OCI-LY1 (cell line): ENCODE data around the gene HOXD10.

Source experiments
- H2AFZ ChIP-seq: fragments of 200-600 bp; sonication (generic), shearing (Covaris generic); 2 replicates; pipeline ENCODE4 v1.6.0; 2014; ENCODE audit warnings: antibody characterized with exemption, mild to moderate bottlenecking, low read length
- H3F3A ChIP-seq: fragments of 200-600 bp; sonication (generic), shearing (Covaris generic); 2 replicates; pipeline ENCODE4 v1.6.0; 2014; ENCODE audit warnings: mild to moderate bottlenecking, antibody characterized with exemption, low read length, moderate library complexity; ENCODE audit not compliant: insufficient read depth
- H3K27ac ChIP-seq: fragments of 200-600 bp; sonication (generic); 2 replicates; pipeline ENCODE4 v1.5.1; 2014; ENCODE audit warnings: low read length, mixed run types, mild to moderate bottlenecking, low read depth; ENCODE audit not compliant: poor library complexity, severe bottlenecking
- H3K27me3 ChIP-seq: fragments of 200-600 bp; sonication (generic); 2 replicates; pipeline ENCODE4 v1.6.0; 2014; ENCODE audit warnings: antibody characterized with exemption, mild to moderate bottlenecking, low read length, moderate library complexity; ENCODE audit not compliant: insufficient read depth
- H3K36me3 ChIP-seq: fragments of 200-600 bp; sonication (generic); 2 replicates; pipeline ENCODE4 v1.6.1; 2014; ENCODE audit warnings: mild to moderate bottlenecking, antibody characterized with exemption, low read length, moderate library complexity, mixed read lengths; ENCODE audit not compliant: insufficient read depth
- H3K4me1 ChIP-seq: fragments of 200-600 bp; sonication (generic); 2 replicates; pipeline ENCODE4 v1.5.1; 2014; ENCODE audit warnings: mild to moderate bottlenecking, low read length, moderate library complexity; ENCODE audit not compliant: insufficient read depth, severe bottlenecking
- H3K4me2 ChIP-seq: fragments of 200-600 bp; sonication (generic), shearing (Covaris generic); 2 replicates; pipeline ENCODE4 v1.6.1; 2014; ENCODE audit warnings: low read length
- H3K4me3 ChIP-seq: fragments of 200-600 bp; sonication (generic); 2 replicates; pipeline ENCODE4 v1.5.1; 2014; ENCODE audit warnings: low read length, low read depth, mild to moderate bottlenecking, mixed read lengths; ENCODE audit not compliant: poor library complexity, severe bottlenecking
- H3K79me2 ChIP-seq: fragments of 200-600 bp; shearing (Covaris generic); 2 replicates; pipeline ENCODE4 v1.6.1; 2016; ENCODE audit warnings: mixed run types, low read length, mixed read lengths; ENCODE audit not compliant: insufficient read depth
- H3K9ac ChIP-seq: fragments of 200-600 bp; sonication (generic), shearing (Covaris generic); 2 replicates; pipeline ENCODE4 v1.6.1; 2014; ENCODE audit warnings: mild to moderate bottlenecking, low read length, mixed read lengths
- H3K9me2 ChIP-seq: fragments of 200-600 bp; sonication (generic), shearing (Covaris generic); 2 replicates; pipeline ENCODE4 v1.6.1; 2014; ENCODE audit warnings: low read depth, mild to moderate bottlenecking, low read length, mixed read lengths
- H3K9me3 ChIP-seq: fragments of 200-600 bp; shearing (Covaris generic); 2 replicates; pipeline ENCODE4 v1.6.1; 2014; ENCODE audit warnings: low read length, mixed read lengths
- H4K20me1 ChIP-seq: fragments of 200-600 bp; sonication (generic), shearing (Covaris generic); 2 replicates; pipeline ENCODE4 v1.6.0; 2016; ENCODE audit warnings: mild to moderate bottlenecking, low read length; ENCODE audit not compliant: insufficient read depth
- EZH2 ChIP-seq: fragments of 200-600 bp; sonication (generic), shearing (Covaris generic); IDR thresholded peaks from 2 replicates; pipeline ENCODE4 v1.8.0; 2017; ENCODE audit warnings: borderline replicate concordance, mixed run types, mild to moderate bottlenecking, antibody characterized with exemption, low read length, moderate library complexity, mixed read lengths
- TF ChIP-seq, protein P1 (sequence below): fragments of 200-600 bp; sonication (generic), shearing (Covaris generic); IDR thresholded peaks from 2 replicates; pipeline ENCODE4 v1.5.1; 2017; ENCODE audit warnings: mild to moderate bottlenecking, antibody characterized with exemption, low read length, moderate library complexity, mixed read lengths

Gene HOXD10

DNA sequence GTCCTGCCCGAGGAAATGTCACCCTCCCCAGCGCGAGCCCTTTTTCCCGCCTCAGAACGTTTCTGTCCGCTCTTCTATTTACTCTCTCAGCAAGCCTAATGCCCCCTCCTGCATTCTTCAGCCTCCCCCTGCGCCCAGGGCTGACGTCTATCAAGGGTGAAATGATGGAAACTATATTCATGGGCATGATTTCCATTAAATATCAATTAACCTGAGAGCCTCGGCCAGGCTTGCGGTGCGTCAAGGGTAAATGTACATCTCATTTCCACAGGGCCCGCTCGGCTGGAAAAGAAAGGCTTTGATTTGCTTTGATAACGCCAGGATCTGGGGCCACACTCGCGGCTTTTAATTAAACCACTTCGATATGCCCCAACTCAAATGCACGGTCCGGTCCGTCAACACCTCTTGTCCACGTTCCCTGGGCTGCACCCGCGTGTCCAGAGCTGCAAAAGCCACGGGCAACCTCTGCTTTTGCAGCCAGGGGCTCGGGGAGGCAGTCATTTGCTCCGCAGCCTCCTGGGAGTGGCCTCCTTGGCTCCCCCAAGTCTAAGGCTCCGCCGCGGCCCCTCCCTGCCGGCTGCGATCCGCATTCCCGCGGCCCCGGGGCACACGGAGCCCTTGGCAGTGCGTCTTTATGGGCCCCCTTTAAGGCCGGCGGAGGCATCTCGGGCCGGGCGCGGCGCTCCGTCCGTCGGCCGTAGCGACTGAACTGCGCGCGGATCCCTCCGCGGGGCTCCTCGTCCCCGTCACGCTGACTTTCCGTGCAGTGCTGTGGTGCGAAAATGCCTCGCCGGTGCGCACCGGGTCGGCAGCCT, 12.6 kb downstream of the HOXD10 start, which contains the start of gene HOXD8:
Gene HOXD8 (plus strand): TSS at position 724 of the 815 bp plus-strand sequence. CDS start 662 bp downstream, outside the sequence.
- H3K9ac ChIP-seq, result no peak within 1 kb of the TSS
- no peak within 1 kb of the TSS for H2AFZ ChIP-seq
- H4K20me1 ChIP-seq, result no peaks in the 10 kb centered on the region

DNA sequence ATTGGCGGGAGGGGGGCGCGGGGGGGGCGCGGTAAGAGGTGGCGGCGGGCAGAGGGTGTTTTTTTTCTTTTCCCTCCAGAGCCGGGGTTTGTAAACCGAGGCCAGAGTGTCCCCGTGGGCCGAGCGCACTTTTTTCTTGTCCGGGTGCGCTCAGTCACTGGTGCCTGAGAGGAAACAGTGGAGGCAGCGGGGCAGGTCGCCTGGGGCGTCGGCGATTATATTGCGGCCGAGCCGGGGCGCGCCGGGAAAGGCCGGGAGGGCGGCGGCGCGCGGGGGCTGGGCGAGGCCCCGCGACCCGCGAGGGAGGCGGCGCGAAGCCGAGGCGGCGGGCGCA, 13.2 kb downstream of the HOXD10 start:
- H3K4me2 ChIP-seq, result no peak overlapping the region
- H2AFZ ChIP-seq, result no peak overlapping the region
- no peak overlapping the region for H3K27ac ChIP-seq
- H3K9me3 ChIP-seq, result no peaks in the 10 kb centered on the region
- H3K4me3 ChIP-seq, result no peak overlapping the region
- H4K20me1 ChIP-seq, result no peaks in the 10 kb centered on the region
- no peaks in the 10 kb centered on the region for H3K9me2 ChIP-seq
- H3K9ac ChIP-seq, result no peak overlapping the region
- no peaks in the 10 kb centered on the region for H3K4me1 ChIP-seq
- no peaks in the 10 kb centered on the region for H3F3A ChIP-seq
- H3K27me3 ChIP-seq, result no peaks in the 10 kb centered on the region; the same call in none of the 2 replicates
- TF ChIP-seq, protein P1, sequence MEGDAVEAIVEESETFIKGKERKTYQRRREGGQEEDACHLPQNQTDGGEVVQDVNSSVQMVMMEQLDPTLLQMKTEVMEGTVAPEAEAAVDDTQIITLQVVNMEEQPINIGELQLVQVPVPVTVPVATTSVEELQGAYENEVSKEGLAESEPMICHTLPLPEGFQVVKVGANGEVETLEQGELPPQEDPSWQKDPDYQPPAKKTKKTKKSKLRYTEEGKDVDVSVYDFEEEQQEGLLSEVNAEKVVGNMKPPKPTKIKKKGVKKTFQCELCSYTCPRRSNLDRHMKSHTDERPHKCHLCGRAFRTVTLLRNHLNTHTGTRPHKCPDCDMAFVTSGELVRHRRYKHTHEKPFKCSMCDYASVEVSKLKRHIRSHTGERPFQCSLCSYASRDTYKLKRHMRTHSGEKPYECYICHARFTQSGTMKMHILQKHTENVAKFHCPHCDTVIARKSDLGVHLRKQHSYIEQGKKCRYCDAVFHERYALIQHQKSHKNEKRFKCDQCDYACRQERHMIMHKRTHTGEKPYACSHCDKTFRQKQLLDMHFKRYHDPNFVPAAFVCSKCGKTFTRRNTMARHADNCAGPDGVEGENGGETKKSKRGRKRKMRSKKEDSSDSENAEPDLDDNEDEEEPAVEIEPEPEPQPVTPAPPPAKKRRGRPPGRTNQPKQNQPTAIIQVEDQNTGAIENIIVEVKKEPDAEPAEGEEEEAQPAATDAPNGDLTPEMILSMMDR, result no peak
- no peak for TF ChIP-seq EZH2
- H3K79me2 ChIP-seq, result no peaks in the 10 kb centered on the region
- H3K36me3 ChIP-seq, result no peaks in the 10 kb centered on the region

More for the DNA sequence above, 12.6 kb downstream of the HOXD10 start, which contains the start of gene HOXD8:
- Histone ChIP-seq H3F3A (no peaks in the 10 kb centered on the region), H3K27me3 (no peaks in the 10 kb centered on the region; the same call in none of the 2 replicates), H3K9me2 (no peaks in the 10 kb centered on the region), H3K79me2 (no peaks in the 10 kb centered on the region), H3K4me2 (no peak within 1 kb of the TSS), H3K4me3 (no peak within 1 kb of the TSS), H3K9me3 (no peaks in the 10 kb centered on the region), H3K36me3 (no peaks in the 10 kb centered on the region), H3K4me1 (no peaks in the 10 kb centered on the region), H3K27ac (no peak within 1 kb of the TSS)
- TF ChIP-seq EZH2, result no peak
- TF ChIP-seq, protein P1, result no peak

GRCh38 chr2:176130147-176130956, 13.8 kb downstream of the HOXD10 start:
- TF ChIP-seq, protein P1, result no peak
- TF ChIP-seq EZH2, result no peak
- Histone ChIP-seq H2AFZ (no peak overlapping the region), H4K20me1 (no peaks in the 10 kb centered on the region), H3F3A (no peaks in the 10 kb centered on the region), H3K27me3 (no peaks in the 10 kb centered on the region; the same call in none of the 2 replicates), H3K36me3 (no peaks in the 10 kb centered on the region), H3K27ac (no peak overlapping the region), H3K4me2 (no peak overlapping the region), H3K4me3 (no peak overlapping the region), H3K9me2 (no peaks in the 10 kb centered on the region), H3K4me1 (no peaks in the 10 kb centered on the region), H3K79me2 (no peaks in the 10 kb centered on the region), H3K9ac (no peak overlapping the region), H3K9me3 (no peaks in the 10 kb centered on the region)
